ENCODE results near the gene CCR7.

DNA sequence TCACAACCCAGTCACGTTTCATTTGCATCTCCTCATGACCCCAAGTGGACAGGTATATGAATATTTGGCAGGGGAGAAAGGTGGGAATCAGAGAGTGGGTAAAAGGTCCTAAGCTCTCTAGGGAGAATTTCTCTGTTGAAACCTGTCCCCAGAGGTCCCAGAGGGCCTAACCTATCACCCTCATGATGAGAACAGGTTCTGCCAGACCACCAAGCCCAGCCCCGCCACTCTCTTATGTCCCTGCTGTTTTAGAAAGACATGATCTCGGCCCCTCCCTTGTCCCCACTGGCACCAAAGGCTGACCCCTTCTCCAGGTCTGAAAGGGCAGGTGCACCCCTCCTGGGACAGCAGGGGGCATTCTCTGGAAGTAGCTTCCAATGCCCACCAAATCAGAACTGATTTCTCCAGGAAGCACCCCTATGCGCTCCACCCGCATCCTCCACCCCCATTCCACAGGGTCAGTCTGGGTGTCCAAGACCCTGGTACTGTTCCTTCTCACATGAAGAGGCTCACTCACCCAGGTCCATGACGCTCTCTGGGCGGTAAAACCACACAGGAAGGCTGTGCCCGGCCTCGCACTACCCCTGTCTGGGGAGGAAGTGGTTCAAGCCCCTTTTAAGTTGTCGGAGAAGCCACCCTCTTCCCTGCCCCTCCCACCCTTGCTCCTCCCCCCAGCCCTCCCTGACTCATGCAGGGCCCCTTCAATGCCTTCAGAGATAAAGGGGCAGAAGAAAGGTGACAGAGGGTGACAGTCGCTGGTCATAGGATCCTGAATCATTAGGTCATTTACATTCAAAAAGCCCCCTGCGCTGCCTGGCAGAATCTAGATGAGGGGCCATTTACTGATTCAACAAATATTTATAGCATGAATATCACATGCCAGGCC, at the start of gene CCR7:
- TF ChIP-seq CTCF (IDR thresholded peaks at IDR 0.05): no peak
- no peak for TF ChIP-seq EP300 (IDR thresholded peaks at IDR 0.05)

All from suprapubic skin (tissue), 3 donors.